Testis (tissue), 3 donors: ENCODE data around the gene TLE4. TPM values are rescaled to one million over a fixed set of nuclear protein-coding genes. Genes with fewer than 3 reads are reported as not detected.

Experiments
- DNase-seq: peaks from one replicate; pipeline ENCODE4 v3.0.0-alpha.2; 2019
- H3K27ac ChIP-seq, 2 donors: fragments of 200-600 bp; sonication (generic); one replicate each; pipeline ENCODE4 v1.5.1; 2019
- H3K27me3 ChIP-seq: fragments of 200-600 bp; sonication (generic); one replicate; pipeline ENCODE4 v1.5.1; 2019
- H3K36me3 ChIP-seq: fragments of 200-600 bp; sonication (generic); one replicate; pipeline ENCODE4 v1.5.1; 2017; ENCODE audit warnings: low read depth; ENCODE audit errors: missing control alignments
- H3K4me1 ChIP-seq: fragments of 200-600 bp; sonication (generic); one replicate; pipeline ENCODE4 v1.5.1; 2019
- H3K4me3 ChIP-seq, 2 donors: fragments of 200-600 bp; sonication (generic); one replicate each; pipeline ENCODE4 v1.5.1; 2017 to 2019
- H3K9me3 ChIP-seq: fragments of 200-600 bp; sonication (generic); one replicate; pipeline ENCODE4 v1.5.1; 2017
- CTCF ChIP-seq, 3 experiments: fragments of 450-650 bp in 2 of 3; fragments of 200-600 bp in 1 of 3; sonication (generic) in 1 of 3; IDR thresholded peaks; one replicate each; pipeline ENCODE4 v1.5.1; 2016 to 2019; ENCODE audit warnings: antibody characterized with exemption in 3 of 3, mild to moderate bottlenecking in 2 of 3, moderate library complexity in 1 of 3
- POLR2A ChIP-seq: fragments of 450-650 bp; IDR thresholded peaks from one replicate; pipeline ENCODE4 v1.6.1; 2017; ENCODE audit warnings: antibody characterized with exemption, mild to moderate bottlenecking, moderate library complexity
- WGBS, 2 donors: methylation state at CpG; one replicate each; pipeline ENCODE4 v1.1.5; 2018; 5-methylcytosine and 5-hydroxymethylcytosine counted together
- intact Hi-C: fragments of 100-400 bp; cut with DNase I; formaldehyde crosslinking; loops from one replicate; pipeline ENCODE4 v1.15.1; 2023; ENCODE audit warnings: low total_unique reads
- polyA plus RNA-seq: library from polyadenylated mRNA; stranded (reverse); fragments of 350-450 nt; fragmentation: Illumina TruSeq; extraction: RNeasy Lipid Tissue Mini Kit (QIAGEN cat#74804); gene quantifications from one replicate; pipeline ENCODE4 v1.2.3, GENCODE V29; 2014; ENCODE audit warnings: low read depth, low replicate concordance; ENCODE audit not compliant: insufficient read depth
- total RNA-seq, 2 donors: library from RNA; depleted of rRNA; stranded (reverse); fragments of >200 nt; gene quantifications; one replicate each; pipeline ENCODE4 v1.2.3, GENCODE V29; 2016

TLE4 gene
- total and polyA plus RNA-seq, 3 donors from 2014 or later: 223 to 311 (median 292) TPM

DNA sequence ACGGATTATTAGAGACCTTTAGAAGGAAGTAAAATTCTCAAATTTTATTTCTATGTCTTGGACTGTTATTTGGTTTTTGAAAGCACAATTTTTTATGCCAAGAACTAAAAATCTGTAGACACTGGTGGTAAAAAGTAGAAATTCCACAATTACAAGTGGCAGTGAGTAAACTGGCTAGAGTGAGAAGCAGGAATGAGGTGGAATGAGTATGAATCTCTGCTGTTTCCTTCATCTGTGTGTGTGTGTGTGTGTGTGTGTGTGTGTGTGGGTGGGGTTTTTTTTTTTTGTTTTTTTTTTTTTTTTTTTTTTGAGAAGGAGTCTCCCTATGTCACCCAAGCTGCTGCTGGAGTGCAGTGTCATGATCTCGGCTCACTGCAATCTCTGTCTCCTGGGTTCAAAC, 94.2 kb downstream of the TLE4 start:
- intact Hi-C loops: no loop called here
- 92 to 95% methylated on average over 2 of the region's 2 CpGs for WGBS, 2 donors

GRCh38 chr9:79667120-79667519, 95.4 kb downstream of the TLE4 start:
- Histone ChIP-seq H3K4me1 (peaks cover 14% of the 10 kb centered on the region), H3K27ac (no peak overlapping the region), H3K4me3 (no peak overlapping the region), H3K9me3 (no peaks in the 10 kb centered on the region), H3K27me3 (no peaks in the 10 kb centered on the region), H3K36me3 (no peaks in the 10 kb centered on the region)
- DNase-seq: no peak
- 96 to 100% methylated on average over 3 of the region's 3 CpGs for WGBS, 2 donors
- TF ChIP-seq POLR2A: no peak
- no peak for TF ChIP-seq CTCF (IDR thresholded peaks at IDR 0.05)
- intact Hi-C loops: no loop called here

More for the DNA sequence above, 94.2 kb downstream of the TLE4 start:
- H3K9me3 ChIP-seq: no peaks in the 10 kb centered on the region
- no peak for TF ChIP-seq CTCF (IDR thresholded peaks at IDR 0.05)
- no peak for TF ChIP-seq POLR2A
- DNase-seq: no peak
- H3K36me3 ChIP-seq: no peaks in the 10 kb centered on the region
- H3K27ac ChIP-seq: no peak overlapping the region
- H3K4me1 ChIP-seq: peaks cover 21% of the 10 kb centered on the region
- H3K4me3 ChIP-seq: no peak overlapping the region
- H3K27me3 ChIP-seq: no peaks in the 10 kb centered on the region

- no peak for DNase-seq
These were observed 96.2 kb downstream of the TLE4 start for GRCh38 chr9:79667817-79668436.

GRCh38 chr9:79668956-79669355, 97.2 kb downstream of the TLE4 start:
- peaks cover 3% of the 10 kb centered on the region for H3K4me1 ChIP-seq
- no peaks in the 10 kb centered on the region for H3K36me3 ChIP-seq
- TF ChIP-seq POLR2A: no peak
- TF ChIP-seq CTCF (IDR thresholded peaks at IDR 0.05): no peak
- H3K27ac ChIP-seq: no peak overlapping the region
- no peaks in the 10 kb centered on the region for H3K27me3 ChIP-seq
- intact Hi-C loops: no loop called here
- WGBS, 2 donors: 85 to 90% methylated on average over 4 of the region's 4 CpGs
- H3K4me3 ChIP-seq: no peak overlapping the region
- no peak for DNase-seq
- H3K9me3 ChIP-seq: no peaks in the 10 kb centered on the region

More at GRCh38 chr9:79667817-79668436, 96.2 kb downstream of the TLE4 start:
- intact Hi-C loops: no loop called here
- Histone ChIP-seq H3K4me1 (peaks cover 6% of the 10 kb centered on the region), H3K27ac (no peak overlapping the region), H3K4me3 (no peak overlapping the region), H3K36me3 (no peaks in the 10 kb centered on the region), H3K27me3 (no peaks in the 10 kb centered on the region), H3K9me3 (no peaks in the 10 kb centered on the region)
- 76 to 84% methylated on average over 9 of the region's 9 CpGs for WGBS, 2 donors
- no peak for TF ChIP-seq POLR2A
- TF ChIP-seq CTCF (IDR thresholded peaks at IDR 0.05): no peak
